ENCODE results near the gene TUNAR. TPM values are rescaled to one million over a fixed set of nuclear protein-coding genes. Genes with fewer than 3 reads are reported as not detected.
"Not testable (repeated sequence)": the region's sequence is repeated elsewhere in the genome, so short reads cannot be mapped to it uniquely, and the experiment has no call there.

The TUNAR gene
- total and polyA plus RNA-seq, 4 donors, result 0.01 to 0.09 TPM; not detected in 2

- no peak for TF ChIP-seq CTCF (IDR thresholded peaks at IDR 0.05; ENCODE audit: control extremely low read depth, extremely low read depth)
- no peak overlapping the region for H3K4me3 ChIP-seq
Measured at GRCh38 chr14:95961481-95961880, 84.8 kb downstream of the TUNAR start.

DNA sequence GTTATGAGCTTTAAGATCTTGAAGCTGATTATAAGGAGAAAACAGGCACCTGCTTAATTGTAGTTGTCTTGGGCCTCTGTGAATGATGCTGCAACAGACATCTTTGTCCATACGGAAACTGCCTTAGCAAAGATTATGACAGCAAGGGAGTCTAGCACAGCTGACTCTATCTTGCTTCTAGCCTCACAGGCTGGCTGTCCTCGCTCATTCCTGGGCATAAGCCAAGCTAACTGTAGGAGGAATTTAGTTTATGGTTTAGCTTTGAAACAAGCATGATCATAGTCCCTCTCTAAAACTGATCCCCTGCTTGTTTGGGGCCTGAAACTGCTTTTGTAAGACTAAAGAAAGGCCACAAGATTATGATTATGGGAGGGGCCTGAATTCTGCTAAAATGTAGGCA is 88.3 kb downstream of the TUNAR start:
- Histone ChIP-seq H3K27me3 (ENCODE audit: control insufficient read depth in 3 of 3, insufficient read depth in 3 of 3, low read length in 2 of 3) (no peaks in the 10 kb centered on the region), H3K36me3 (ENCODE audit: control insufficient read depth in 4 of 4, insufficient read depth in 4 of 4, low read length in 4 of 4) (no peaks in the 10 kb centered on the region), H3K4me3 (no peak overlapping the region), H3K9ac (ENCODE audit: insufficient read depth in 1 of 2, low read length in 2 of 2) (no peak overlapping the region), H3K9me3 (ENCODE audit: control insufficient read depth in 4 of 4, insufficient read depth in 3 of 4, low read length in 3 of 4) (peaks cover 0 to 8% (median 0%) of the 10 kb centered on the region in 4 donors), H3K4me1 (ENCODE audit: control insufficient read depth in 5 of 5, insufficient read depth in 5 of 5, low read length in 5 of 5) (no peaks in the 10 kb centered on the region), H3K27ac (ENCODE audit: low read depth in 1 of 2, low read length in 1 of 2) (no peak overlapping the region)
- 71 to 77% methylated on average over 2 of the region's 2 CpGs for WGBS, 2 donors
- no peak for ATAC-seq (ENCODE audit: insufficient read depth, low FRiP score)
- TF ChIP-seq CTCF (IDR thresholded peaks at IDR 0.05; ENCODE audit: control extremely low read depth, extremely low read depth), result no peak
- peak in 1 of 3 donors; percentile 5 for DNase-seq

More at GRCh38 chr14:95961481-95961880, 84.8 kb downstream of the TUNAR start:
- ATAC-seq (ENCODE audit: insufficient read depth, low FRiP score), result no peak
- no peak for DNase-seq
- H3K9me3 ChIP-seq (ENCODE audit: control insufficient read depth in 4 of 4, insufficient read depth in 3 of 4, low read length in 3 of 4), result peaks cover 0 to 8% (median 0%) of the 10 kb centered on the region in 4 donors
- H3K27me3 ChIP-seq (ENCODE audit: control insufficient read depth in 3 of 3, insufficient read depth in 3 of 3, low read length in 2 of 3), result no peaks in the 10 kb centered on the region
- no peak overlapping the region for H3K9ac ChIP-seq (ENCODE audit: insufficient read depth in 1 of 2, low read length in 2 of 2)
- no peaks in the 10 kb centered on the region for H3K4me1 ChIP-seq (ENCODE audit: control insufficient read depth in 5 of 5, insufficient read depth in 5 of 5, low read length in 5 of 5)
- H3K36me3 ChIP-seq (ENCODE audit: control insufficient read depth in 4 of 4, insufficient read depth in 4 of 4, low read length in 4 of 4), result no peaks in the 10 kb centered on the region
- H3K27ac ChIP-seq (ENCODE audit: low read depth in 1 of 2, low read length in 1 of 2), result no peak overlapping the region

DNA sequence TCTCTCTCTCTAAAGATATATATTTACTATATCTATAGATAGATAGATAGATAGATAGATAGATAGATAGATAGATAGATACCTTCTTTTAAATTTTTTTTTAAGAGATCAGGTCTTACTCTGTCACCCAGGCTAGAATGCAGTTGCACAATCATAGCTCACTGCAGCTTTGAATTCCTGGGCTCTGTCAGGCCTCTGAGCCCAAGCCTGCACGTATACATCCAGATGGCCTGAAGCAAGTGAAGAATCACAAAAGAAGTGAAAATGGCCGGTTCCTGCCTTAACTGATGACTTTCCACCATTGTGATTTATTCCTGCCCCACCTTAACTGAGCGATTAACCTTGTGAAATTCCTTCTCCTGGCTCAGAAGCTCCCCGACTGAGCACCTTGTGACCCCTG is 91.4 kb downstream of the TUNAR start:
- not testable (repeated sequence) for H3K27ac ChIP-seq (ENCODE audit: low read depth in 1 of 2, low read length in 1 of 2)

More for the DNA sequence above, 91.4 kb downstream of the TUNAR start:
- 59 to 69% methylated on average over 4 of the region's 4 CpGs for WGBS, 2 donors
- H3K4me3 ChIP-seq; H3K27me3 ChIP-seq (ENCODE audit: control insufficient read depth in 3 of 3, insufficient read depth in 3 of 3, low read length in 2 of 3); H3K9ac ChIP-seq (ENCODE audit: insufficient read depth in 1 of 2, low read length in 2 of 2); H3K9me3 ChIP-seq (ENCODE audit: control insufficient read depth in 4 of 4, insufficient read depth in 3 of 4, low read length in 3 of 4); H3K36me3 ChIP-seq (ENCODE audit: control insufficient read depth in 4 of 4, insufficient read depth in 4 of 4, low read length in 4 of 4); H3K4me1 ChIP-seq (ENCODE audit: control insufficient read depth in 5 of 5, insufficient read depth in 5 of 5, low read length in 5 of 5); ATAC-seq (ENCODE audit: insufficient read depth, low FRiP score); DNase-seq: not testable (repeated sequence)

Other genes with a start within 250 kb of the TUNAR start
- under 1 TPM in 1 of 2 donors, not detected in 1; 0.28 TPM for gene TCL1B, start 190.4 kb upstream of the TUNAR start, total RNA-seq
- gene TCL1B, start 190.4 kb upstream of the TUNAR start, polyA plus RNA-seq, result under 1 TPM in 1 of 2 donors, not detected in 1; 0.03 TPM
- gene TCL1A, start 162.7 kb upstream of the TUNAR start, total RNA-seq, result 1 to 10 TPM in 1 of 2 donors, under 1 TPM in 1; 0.21 to 5.0 TPM
- gene TCL1A, start 162.7 kb upstream of the TUNAR start, polyA plus RNA-seq, result 1 to 10 TPM in 1 of 2 donors, under 1 TPM in 1; 0.30 to 2.8 TPM
- gene C14orf132, start 162.5 kb downstream of the TUNAR start, total RNA-seq, result 10 to 100 TPM; 21.7 to 49.3 TPM
- 10 to 100 TPM in 1 of 2 donors, 1 to 10 TPM in 1; 9.8 to 27.7 TPM for gene C14orf132, start 162.5 kb downstream of the TUNAR start, polyA plus RNA-seq

Measured in lung (tissue), 12 donors.